Loucy (cell line): Measurements from ENCODE around the gene TMEM147.

Experiments
- EZH2phosphoT487 ChIP-seq: fragments of 200-600 bp; IDR thresholded peaks from 2 replicates; pipeline ENCODE4 v1.6.1; 2018; ENCODE audit warnings: antibody characterized with exemption, mild to moderate bottlenecking, moderate library complexity, borderline replicate concordance
- TF ChIP-seq, protein P1 (sequence below): fragments of 200-600 bp; sonication (generic); conservative IDR thresholded peaks from 2 replicates; pipeline ENCODE4 v1.5.1; 2014; ENCODE audit warnings: mild to moderate bottlenecking, antibody characterized with exemption, low read length

DNA sequence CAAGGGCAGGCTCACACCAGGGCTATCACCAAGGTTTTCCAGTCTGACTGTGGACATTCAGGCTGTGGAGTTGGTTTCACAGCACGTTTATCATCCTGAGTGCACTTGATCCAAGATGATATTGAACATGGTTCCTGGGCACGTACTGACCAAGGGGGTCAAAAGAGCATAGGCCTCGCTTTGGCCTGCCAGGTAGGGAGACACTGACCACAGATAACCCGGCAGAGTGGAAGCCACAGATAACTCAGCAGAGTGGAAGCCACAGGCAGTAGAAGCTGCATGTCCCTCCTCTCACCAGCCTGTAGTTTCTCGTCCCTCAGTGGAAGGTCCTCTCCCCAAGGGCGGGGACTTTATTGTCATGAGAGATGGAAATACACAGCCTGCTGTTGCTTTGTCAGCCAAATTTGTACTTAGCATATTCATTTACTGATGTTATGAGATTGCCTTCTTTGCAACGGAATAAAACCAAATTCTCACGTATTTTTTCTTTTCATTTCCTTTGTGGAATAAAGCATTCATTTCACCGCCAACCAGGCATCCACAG lies 46.4 kb upstream of the TMEM147 start:
- TF ChIP-seq, protein P1, sequence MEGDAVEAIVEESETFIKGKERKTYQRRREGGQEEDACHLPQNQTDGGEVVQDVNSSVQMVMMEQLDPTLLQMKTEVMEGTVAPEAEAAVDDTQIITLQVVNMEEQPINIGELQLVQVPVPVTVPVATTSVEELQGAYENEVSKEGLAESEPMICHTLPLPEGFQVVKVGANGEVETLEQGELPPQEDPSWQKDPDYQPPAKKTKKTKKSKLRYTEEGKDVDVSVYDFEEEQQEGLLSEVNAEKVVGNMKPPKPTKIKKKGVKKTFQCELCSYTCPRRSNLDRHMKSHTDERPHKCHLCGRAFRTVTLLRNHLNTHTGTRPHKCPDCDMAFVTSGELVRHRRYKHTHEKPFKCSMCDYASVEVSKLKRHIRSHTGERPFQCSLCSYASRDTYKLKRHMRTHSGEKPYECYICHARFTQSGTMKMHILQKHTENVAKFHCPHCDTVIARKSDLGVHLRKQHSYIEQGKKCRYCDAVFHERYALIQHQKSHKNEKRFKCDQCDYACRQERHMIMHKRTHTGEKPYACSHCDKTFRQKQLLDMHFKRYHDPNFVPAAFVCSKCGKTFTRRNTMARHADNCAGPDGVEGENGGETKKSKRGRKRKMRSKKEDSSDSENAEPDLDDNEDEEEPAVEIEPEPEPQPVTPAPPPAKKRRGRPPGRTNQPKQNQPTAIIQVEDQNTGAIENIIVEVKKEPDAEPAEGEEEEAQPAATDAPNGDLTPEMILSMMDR: no peak
- TF ChIP-seq EZH2phosphoT487: no peak
